ENCODE results near the gene IGSF8.

- TF ChIP-seq EZH2 (IDR thresholded peaks at IDR 0.05; ENCODE audit: insufficient read depth, poor library complexity, severe bottlenecking) (no peak), EZH2phosphoT487 (IDR thresholded peaks at IDR 0.05; ENCODE audit: insufficient read depth, low read depth) (no peak)
Measured at GRCh38 chr1:160084771-160085321, 13.6 kb downstream of the IGSF8 start.

All from GM23248 (cell line).